WTC11 (cell line): ENCODE measurements around the gene LPIN3. TPM values are rescaled to one million over a fixed set of nuclear protein-coding genes. Genes with fewer than 3 reads are reported as not detected.

Experiments
- ATAC-seq: fragments of 200-7000 bp; cut with Tn5 transposase; 2 replicates; pipeline ENCODE4 v1.10.0; 2021; ENCODE audit warnings: mild to moderate bottlenecking, moderate library complexity
- CTCF ChIA-PET: fragments of 300-600 bp; sonication (Branson Sonifier 250); formaldehyde crosslinking; loops from one replicate; lab custom pipeline; 2021; ENCODE audit warnings: antibody characterized with exemption; lab: Charles Lee
- POLR2A ChIA-PET: fragments of 350-600 bp; sonication (Branson Sonifier 250); formaldehyde crosslinking; loops from one replicate; lab custom pipeline; 2021; ENCODE audit warnings: antibody characterized with exemption; lab: Charles Lee
- DNase-seq: peaks from one replicate; pipeline ENCODE4 v3.0.0; 2021; ENCODE audit warnings: low spot score
- H3K27ac Mint-ChIP-seq: 2 replicates; pipeline ENCODE4 v1.8.0; 2021; ENCODE audit warnings: mixed read lengths
- H3K27me3 Mint-ChIP-seq: 2 replicates; pipeline ENCODE4 v1.8.0; 2021; ENCODE audit warnings: low read depth, mild to moderate bottlenecking, moderate library complexity, mixed read lengths
- H3K36me3 Mint-ChIP-seq: 2 replicates; pipeline ENCODE4 v1.8.0; 2021; ENCODE audit warnings: mixed read lengths
- H3K4me1 Mint-ChIP-seq: 2 replicates; pipeline ENCODE4 v1.8.0; 2022; ENCODE audit warnings: mixed read lengths
- H3K4me3 Mint-ChIP-seq: 2 replicates; pipeline ENCODE4 v1.8.0; 2021; ENCODE audit warnings: mild to moderate bottlenecking, moderate library complexity, mixed read lengths
- H3K9me3 Mint-ChIP-seq: 2 replicates; pipeline ENCODE4 v1.8.0; 2021; ENCODE audit warnings: mixed read lengths
- CBFB ChIP-seq: sonication (generic); formaldehyde crosslinking; IDR thresholded peaks from 2 replicates; pipeline ENCODE4 v1.8.1; 2022; ENCODE audit warnings: mild to moderate bottlenecking, low read depth, missing genetic modification reagents
- FOXK1 ChIP-seq: sonication (generic); formaldehyde crosslinking; IDR thresholded peaks from 2 replicates; pipeline ENCODE4 v1.8.0; 2022; ENCODE audit warnings: mild to moderate bottlenecking, moderate library complexity, missing genetic modification reagents
- HMGA2 ChIP-seq: fragments of 250-450 bp; sonication (Bioruptor Pico); IDR thresholded peaks from 2 replicates; pipeline ENCODE4 v1.4.0; 2021; ENCODE audit warnings: mild to moderate bottlenecking, moderate library complexity
- KAT7 ChIP-seq: sonication (generic); formaldehyde crosslinking; IDR thresholded peaks from 2 replicates; pipeline ENCODE4 v1.8.1; 2023; ENCODE audit warnings: missing genetic modification reagents, mild to moderate bottlenecking, borderline replicate concordance
- NFE2L1 ChIP-seq: sonication (generic); formaldehyde crosslinking; IDR thresholded peaks from 2 replicates; pipeline ENCODE4 v1.8.1; 2023; ENCODE audit warnings: missing genetic modification reagents
- NR3C1 ChIP-seq: sonication (generic); formaldehyde crosslinking; conservative IDR thresholded peaks from 2 replicates; pipeline ENCODE4 v1.8.1; 2023; ENCODE audit warnings: low read depth, mild to moderate bottlenecking, missing genetic modification reagents
- RELA ChIP-seq: sonication (generic); formaldehyde crosslinking; IDR thresholded peaks from 2 replicates; pipeline ENCODE4 v1.8.1; 2022; ENCODE audit warnings: missing genetic modification reagents, mild to moderate bottlenecking, borderline replicate concordance
- SMAD4 ChIP-seq: sonication (generic); formaldehyde crosslinking; IDR thresholded peaks from 2 replicates; pipeline ENCODE4 v1.8.0; 2022; ENCODE audit warnings: mild to moderate bottlenecking, missing genetic modification reagents
- total RNA-seq: library from RNA; stranded (reverse); gene quantifications from 3 replicates; pipeline ENCODE4 v1.2.3, GENCODE V29; 2021
- TF ChIP-seq, protein P1 (sequence below): fragments of 250-450 bp; sonication (Bioruptor Pico); IDR thresholded peaks from 2 replicates; pipeline ENCODE4 v1.9.0; 2021; ENCODE audit warnings: mild to moderate bottlenecking, borderline replicate concordance
- TF ChIP-seq, protein P2 (sequence below): sonication (generic); formaldehyde crosslinking; IDR thresholded peaks from 2 replicates; pipeline ENCODE4 v1.8.1; 2023; ENCODE audit warnings: mild to moderate bottlenecking, moderate library complexity, missing genetic modification reagents
- TF ChIP-seq, protein P3 (sequence below): fragments of 250-450 bp; sonication (Bioruptor Pico); IDR thresholded peaks from 2 replicates; pipeline ENCODE4 v2.1.2; 2022; ENCODE audit warnings: mild to moderate bottlenecking, moderate library complexity
- TF ChIP-seq, protein P4 (sequence below): sonication (generic); formaldehyde crosslinking; IDR thresholded peaks from 2 replicates; pipeline ENCODE4 v1.8.1; 2022; ENCODE audit warnings: low read depth, missing genetic modification reagents, borderline replicate concordance
- TF ChIP-seq, protein P5 (sequence below): sonication (generic); formaldehyde crosslinking; IDR thresholded peaks from 2 replicates; pipeline ENCODE4 v1.8.0; 2023; ENCODE audit warnings: missing genetic modification reagents, mild to moderate bottlenecking, borderline replicate concordance
- TF ChIP-seq, protein P6 (sequence below): sonication (generic); formaldehyde crosslinking; IDR thresholded peaks from 2 replicates; pipeline ENCODE4 v1.8.0; 2022; ENCODE audit warnings: missing genetic modification reagents

LPIN3 gene
- total RNA-seq, 1 experiment from 2014 or later, result 7.9 TPM

DNA sequence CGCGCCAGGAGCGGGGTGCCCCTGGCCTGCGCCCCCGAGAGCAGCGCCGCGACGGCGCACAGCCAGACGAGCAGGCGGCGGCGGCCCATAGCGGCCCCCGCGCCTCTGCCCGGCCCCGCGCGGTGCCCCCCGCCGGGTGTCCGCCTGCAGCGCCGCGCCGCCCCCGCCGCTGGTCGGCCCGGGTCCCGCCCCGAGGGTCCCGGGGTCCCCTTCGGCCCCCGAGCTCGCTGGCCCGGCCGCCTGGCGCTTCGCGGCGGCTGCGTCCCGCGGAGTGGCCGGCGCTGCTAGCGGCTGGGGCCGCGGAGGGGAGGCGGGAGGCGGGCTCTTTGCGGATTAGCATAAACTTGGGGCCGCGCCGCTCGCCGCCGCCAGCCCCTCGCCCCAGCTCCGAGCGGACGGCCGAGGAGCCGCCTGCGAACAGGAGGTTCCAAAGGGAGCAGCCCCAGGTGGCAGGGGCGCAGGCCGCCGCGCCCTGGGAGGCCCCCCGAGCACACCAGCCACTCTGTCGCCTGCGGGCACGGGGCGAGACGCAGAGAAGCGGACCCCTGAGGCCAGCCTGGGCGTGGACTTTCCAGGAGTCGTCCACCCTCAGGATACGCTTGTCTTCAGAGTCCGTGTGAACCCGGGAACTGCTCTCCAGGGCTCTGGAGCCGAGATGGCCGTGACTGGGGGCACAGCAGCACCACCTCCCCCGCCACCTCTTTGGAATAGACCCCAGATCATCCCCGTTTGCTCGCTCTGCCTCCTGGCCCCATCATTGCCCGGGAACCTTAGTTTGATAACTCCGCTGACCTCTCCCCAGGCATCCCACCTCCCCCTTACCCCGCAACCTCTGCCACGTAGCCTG lies 26.1 kb downstream of the LPIN3 start, which contains the start of gene EMILIN3 (continued):
- TF ChIP-seq, protein P1, sequence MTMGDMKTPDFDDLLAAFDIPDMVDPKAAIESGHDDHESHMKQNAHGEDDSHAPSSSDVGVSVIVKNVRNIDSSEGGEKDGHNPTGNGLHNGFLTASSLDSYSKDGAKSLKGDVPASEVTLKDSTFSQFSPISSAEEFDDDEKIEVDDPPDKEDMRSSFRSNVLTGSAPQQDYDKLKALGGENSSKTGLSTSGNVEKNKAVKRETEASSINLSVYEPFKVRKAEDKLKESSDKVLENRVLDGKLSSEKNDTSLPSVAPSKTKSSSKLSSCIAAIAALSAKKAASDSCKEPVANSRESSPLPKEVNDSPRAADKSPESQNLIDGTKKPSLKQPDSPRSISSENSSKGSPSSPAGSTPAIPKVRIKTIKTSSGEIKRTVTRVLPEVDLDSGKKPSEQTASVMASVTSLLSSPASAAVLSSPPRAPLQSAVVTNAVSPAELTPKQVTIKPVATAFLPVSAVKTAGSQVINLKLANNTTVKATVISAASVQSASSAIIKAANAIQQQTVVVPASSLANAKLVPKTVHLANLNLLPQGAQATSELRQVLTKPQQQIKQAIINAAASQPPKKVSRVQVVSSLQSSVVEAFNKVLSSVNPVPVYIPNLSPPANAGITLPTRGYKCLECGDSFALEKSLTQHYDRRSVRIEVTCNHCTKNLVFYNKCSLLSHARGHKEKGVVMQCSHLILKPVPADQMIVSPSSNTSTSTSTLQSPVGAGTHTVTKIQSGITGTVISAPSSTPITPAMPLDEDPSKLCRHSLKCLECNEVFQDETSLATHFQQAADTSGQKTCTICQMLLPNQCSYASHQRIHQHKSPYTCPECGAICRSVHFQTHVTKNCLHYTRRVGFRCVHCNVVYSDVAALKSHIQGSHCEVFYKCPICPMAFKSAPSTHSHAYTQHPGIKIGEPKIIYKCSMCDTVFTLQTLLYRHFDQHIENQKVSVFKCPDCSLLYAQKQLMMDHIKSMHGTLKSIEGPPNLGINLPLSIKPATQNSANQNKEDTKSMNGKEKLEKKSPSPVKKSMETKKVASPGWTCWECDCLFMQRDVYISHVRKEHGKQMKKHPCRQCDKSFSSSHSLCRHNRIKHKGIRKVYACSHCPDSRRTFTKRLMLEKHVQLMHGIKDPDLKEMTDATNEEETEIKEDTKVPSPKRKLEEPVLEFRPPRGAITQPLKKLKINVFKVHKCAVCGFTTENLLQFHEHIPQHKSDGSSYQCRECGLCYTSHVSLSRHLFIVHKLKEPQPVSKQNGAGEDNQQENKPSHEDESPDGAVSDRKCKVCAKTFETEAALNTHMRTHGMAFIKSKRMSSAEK (CRISPR knock-in tag), result no peak
- TF ChIP-seq, protein P2, sequence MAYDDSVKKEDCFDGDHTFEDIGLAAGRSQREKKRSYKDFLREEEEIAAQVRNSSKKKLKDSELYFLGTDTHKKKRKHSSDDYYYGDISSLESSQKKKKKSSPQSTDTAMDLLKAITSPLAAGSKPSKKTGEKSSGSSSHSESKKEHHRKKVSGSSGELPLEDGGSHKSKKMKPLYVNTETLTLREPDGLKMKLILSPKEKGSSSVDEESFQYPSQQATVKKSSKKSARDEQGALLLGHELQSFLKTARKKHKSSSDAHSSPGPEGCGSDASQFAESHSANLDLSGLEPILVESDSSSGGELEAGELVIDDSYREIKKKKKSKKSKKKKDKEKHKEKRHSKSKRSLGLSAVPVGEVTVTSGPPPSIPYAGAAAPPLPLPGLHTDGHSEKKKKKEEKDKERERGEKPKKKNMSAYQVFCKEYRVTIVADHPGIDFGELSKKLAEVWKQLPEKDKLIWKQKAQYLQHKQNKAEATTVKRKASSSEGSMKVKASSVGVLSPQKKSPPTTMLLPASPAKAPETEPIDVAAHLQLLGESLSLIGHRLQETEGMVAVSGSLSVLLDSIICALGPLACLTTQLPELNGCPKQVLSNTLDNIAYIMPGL (CRISPR knock-in tag), result 0 out of 2 replicates have a peak, but pooled peaks have one; percentile 17

DNA sequence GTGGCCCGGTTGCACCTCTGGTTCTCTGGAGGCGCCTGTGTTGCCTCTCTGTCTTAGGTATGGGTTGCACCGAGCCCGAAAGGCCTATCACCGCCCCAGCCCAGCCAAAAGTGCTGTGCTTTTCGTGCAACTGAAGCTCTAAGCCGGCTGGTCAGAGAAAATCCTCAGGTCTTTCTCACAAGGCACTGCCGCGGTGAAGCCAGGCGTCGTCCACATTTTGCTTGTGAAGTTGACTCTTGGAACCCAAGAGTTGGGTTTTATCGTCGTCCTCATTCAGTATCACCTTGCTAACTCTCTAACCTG lies 26.7 kb downstream of the LPIN3 start:
- ChIA-PET CTCF (interaction anchor here (0.9 to 3.1 kb wide), 6 partner anchors 15 to 232 kb away, joined by 3 to 13 read pairs (median 6); partner anchors contain the start of gene LPIN3), POLR2A (no interaction called here)
- Mint-ChIP-seq H3K27ac (no peak overlapping the region), H3K9me3 (peaks cover 14% of the 10 kb centered on the region), H3K36me3 (peaks cover 6% of the 10 kb centered on the region), H3K4me3 (peak overlapping the region; percentile 75), H3K4me1 (peaks cover 12% of the 10 kb centered on the region), H3K27me3 (peaks cover 55% of the 10 kb centered on the region)
- TF ChIP-seq, protein P3, sequence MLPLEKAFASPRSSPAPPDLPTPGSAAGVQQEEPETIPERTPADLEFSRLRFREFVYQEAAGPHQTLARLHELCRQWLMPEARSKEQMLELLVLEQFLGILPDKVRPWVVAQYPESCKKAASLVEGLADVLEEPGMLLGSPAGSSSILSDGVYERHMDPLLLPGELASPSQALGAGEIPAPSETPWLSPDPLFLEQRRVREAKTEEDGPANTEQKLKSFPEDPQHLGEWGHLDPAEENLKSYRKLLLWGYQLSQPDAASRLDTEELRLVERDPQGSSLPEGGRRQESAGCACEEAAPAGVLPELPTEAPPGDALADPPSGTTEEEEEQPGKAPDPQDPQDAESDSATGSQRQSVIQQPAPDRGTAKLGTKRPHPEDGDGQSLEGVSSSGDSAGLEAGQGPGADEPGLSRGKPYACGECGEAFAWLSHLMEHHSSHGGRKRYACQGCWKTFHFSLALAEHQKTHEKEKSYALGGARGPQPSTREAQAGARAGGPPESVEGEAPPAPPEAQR, result no peak
- TF ChIP-seq RELA (CRISPR knock-in tag), result no peak
- ATAC-seq (peak; percentile 22), DNase-seq (no peak)

DNA sequence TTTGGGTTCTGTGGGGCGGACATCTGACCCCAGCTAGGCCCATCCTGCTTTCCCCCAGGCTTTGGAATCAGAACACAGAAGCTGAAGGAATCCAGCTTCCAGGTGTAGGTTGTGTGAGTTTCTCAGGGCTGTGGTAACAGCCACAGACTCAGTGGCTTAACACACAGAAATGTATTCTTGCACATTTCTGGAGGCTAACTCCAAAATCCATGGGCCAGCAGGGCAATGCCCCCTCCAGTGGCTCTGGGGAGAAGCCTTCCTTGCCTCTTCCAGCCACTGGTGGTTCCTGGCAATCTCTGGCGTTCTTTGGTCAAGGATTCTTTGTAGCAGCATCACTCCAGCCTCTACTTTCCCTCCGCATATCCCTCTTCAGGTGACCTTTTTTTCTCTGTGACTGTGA lies 27.3 kb downstream of the LPIN3 start:
- H3K9me3 Mint-ChIP-seq, result peaks cover 20% of the 10 kb centered on the region
- ATAC-seq (no peak), DNase-seq (no peak)
- peaks cover 12% of the 10 kb centered on the region for H3K4me1 Mint-ChIP-seq
- H3K36me3 Mint-ChIP-seq, result peaks cover 10% of the 10 kb centered on the region
- no peak overlapping the region for H3K4me3 Mint-ChIP-seq
- ChIA-PET POLR2A (no interaction called here), CTCF (interaction anchor here (0.5 to 3.1 kb wide), 5 partner anchors 20 to 232 kb away, joined by 3 to 13 read pairs (median 6); no protein-coding TSS in a partner anchor)
- H3K27me3 Mint-ChIP-seq, result peaks cover 58% of the 10 kb centered on the region
- H3K27ac Mint-ChIP-seq, result no peak overlapping the region
- no peak for TF ChIP-seq FOXK1 (CRISPR knock-in tag)
- TF ChIP-seq, protein P4, sequence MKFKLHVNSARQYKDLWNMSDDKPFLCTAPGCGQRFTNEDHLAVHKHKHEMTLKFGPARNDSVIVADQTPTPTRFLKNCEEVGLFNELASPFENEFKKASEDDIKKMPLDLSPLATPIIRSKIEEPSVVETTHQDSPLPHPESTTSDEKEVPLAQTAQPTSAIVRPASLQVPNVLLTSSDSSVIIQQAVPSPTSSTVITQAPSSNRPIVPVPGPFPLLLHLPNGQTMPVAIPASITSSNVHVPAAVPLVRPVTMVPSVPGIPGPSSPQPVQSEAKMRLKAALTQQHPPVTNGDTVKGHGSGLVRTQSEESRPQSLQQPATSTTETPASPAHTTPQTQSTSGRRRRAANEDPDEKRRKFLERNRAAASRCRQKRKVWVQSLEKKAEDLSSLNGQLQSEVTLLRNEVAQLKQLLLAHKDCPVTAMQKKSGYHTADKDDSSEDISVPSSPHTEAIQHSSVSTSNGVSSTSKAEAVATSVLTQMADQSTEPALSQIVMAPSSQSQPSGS (CRISPR knock-in tag), result no peak
- no peak for TF ChIP-seq NFE2L1 (CRISPR knock-in tag)
- TF ChIP-seq KAT7 (CRISPR knock-in tag), result no peak
- TF ChIP-seq, protein P5, sequence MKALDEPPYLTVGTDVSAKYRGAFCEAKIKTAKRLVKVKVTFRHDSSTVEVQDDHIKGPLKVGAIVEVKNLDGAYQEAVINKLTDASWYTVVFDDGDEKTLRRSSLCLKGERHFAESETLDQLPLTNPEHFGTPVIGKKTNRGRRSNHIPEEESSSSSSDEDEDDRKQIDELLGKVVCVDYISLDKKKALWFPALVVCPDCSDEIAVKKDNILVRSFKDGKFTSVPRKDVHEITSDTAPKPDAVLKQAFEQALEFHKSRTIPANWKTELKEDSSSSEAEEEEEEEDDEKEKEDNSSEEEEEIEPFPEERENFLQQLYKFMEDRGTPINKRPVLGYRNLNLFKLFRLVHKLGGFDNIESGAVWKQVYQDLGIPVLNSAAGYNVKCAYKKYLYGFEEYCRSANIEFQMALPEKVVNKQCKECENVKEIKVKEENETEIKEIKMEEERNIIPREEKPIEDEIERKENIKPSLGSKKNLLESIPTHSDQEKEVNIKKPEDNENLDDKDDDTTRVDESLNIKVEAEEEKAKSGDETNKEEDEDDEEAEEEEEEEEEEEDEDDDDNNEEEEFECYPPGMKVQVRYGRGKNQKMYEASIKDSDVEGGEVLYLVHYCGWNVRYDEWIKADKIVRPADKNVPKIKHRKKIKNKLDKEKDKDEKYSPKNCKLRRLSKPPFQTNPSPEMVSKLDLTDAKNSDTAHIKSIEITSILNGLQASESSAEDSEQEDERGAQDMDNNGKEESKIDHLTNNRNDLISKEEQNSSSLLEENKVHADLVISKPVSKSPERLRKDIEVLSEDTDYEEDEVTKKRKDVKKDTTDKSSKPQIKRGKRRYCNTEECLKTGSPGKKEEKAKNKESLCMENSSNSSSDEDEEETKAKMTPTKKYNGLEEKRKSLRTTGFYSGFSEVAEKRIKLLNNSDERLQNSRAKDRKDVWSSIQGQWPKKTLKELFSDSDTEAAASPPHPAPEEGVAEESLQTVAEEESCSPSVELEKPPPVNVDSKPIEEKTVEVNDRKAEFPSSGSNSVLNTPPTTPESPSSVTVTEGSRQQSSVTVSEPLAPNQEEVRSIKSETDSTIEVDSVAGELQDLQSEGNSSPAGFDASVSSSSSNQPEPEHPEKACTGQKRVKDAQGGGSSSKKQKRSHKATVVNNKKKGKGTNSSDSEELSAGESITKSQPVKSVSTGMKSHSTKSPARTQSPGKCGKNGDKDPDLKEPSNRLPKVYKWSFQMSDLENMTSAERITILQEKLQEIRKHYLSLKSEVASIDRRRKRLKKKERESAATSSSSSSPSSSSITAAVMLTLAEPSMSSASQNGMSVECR (CRISPR knock-in tag), result no peak
- TF ChIP-seq, protein P6, sequence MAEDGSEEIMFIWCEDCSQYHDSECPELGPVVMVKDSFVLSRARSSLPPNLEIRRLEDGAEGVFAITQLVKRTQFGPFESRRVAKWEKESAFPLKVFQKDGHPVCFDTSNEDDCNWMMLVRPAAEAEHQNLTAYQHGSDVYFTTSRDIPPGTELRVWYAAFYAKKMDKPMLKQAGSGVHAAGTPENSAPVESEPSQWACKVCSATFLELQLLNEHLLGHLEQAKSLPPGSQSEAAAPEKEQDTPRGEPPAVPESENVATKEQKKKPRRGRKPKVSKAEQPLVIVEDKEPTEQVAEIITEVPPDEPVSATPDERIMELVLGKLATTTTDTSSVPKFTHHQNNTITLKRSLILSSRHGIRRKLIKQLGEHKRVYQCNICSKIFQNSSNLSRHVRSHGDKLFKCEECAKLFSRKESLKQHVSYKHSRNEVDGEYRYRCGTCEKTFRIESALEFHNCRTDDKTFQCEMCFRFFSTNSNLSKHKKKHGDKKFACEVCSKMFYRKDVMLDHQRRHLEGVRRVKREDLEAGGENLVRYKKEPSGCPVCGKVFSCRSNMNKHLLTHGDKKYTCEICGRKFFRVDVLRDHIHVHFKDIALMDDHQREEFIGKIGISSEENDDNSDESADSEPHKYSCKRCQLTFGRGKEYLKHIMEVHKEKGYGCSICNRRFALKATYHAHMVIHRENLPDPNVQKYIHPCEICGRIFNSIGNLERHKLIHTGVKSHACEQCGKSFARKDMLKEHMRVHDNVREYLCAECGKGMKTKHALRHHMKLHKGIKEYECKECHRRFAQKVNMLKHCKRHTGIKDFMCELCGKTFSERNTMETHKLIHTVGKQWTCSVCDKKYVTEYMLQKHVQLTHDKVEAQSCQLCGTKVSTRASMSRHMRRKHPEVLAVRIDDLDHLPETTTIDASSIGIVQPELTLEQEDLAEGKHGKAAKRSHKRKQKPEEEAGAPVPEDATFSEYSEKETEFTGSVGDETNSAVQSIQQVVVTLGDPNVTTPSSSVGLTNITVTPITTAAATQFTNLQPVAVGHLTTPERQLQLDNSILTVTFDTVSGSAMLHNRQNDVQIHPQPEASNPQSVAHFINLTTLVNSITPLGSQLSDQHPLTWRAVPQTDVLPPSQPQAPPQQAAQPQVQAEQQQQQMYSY (CRISPR knock-in tag), result no peak
- no peak for TF ChIP-seq HMGA2 (CRISPR knock-in tag)
- TF ChIP-seq CBFB (CRISPR knock-in tag), result no peak
- TF ChIP-seq SMAD4 (CRISPR knock-in tag), result no peak
- no peak for TF ChIP-seq NR3C1 (CRISPR knock-in tag)
